GM12873 (cell line): ENCODE data around the gene MBTPS1.

Experiments used
- CTCF ChIP-seq: IDR thresholded peaks from 2 replicates; pipeline ENCODE4 v1.5.1; 2012; ENCODE audit warnings: low read depth, mild to moderate bottlenecking, moderate library complexity, low read length, control low read depth; ENCODE audit not compliant: insufficient read depth; ENCODE audit errors: missing control alignments

The MBTPS1 gene

GRCh38 chr16:84143081-84143480 lies 26.3 kb upstream of the MBTPS1 start:
- TF ChIP-seq CTCF: no peak

GRCh38 chr16:84141143-84141670 lies 24.5 kb upstream of the MBTPS1 start:
- peak; percentile 39 for TF ChIP-seq CTCF

- no peak for TF ChIP-seq CTCF
These were observed 23.0 kb upstream of the MBTPS1 start for GRCh38 chr16:84139628-84140258.

GRCh38 chr16:84138824-84139627 lies 22.3 kb upstream of the MBTPS1 start:
- no peak for TF ChIP-seq CTCF

- no peak for TF ChIP-seq CTCF
These were observed 21.7 kb upstream of the MBTPS1 start for GRCh38 chr16:84138500-84138823.

GRCh38 chr16:84137769-84138357 lies 21.1 kb upstream of the MBTPS1 start:
- no peak for TF ChIP-seq CTCF

GRCh38 chr16:84137287-84137686 lies 20.5 kb upstream of the MBTPS1 start:
- no peak for TF ChIP-seq CTCF
